SK-N-DZ (cell line): Measurements from ENCODE around the gene OXSR1.
"Not testable (repeated sequence)": the region's sequence is repeated elsewhere in the genome, so short reads cannot be mapped to it uniquely, and the experiment has no call there.

Experiments used
- DNase-seq: peaks from one replicate; pipeline ENCODE4 v3.0.0-alpha.2; 2015; ENCODE audit warnings: low spot score

Gene OXSR1

DNA sequence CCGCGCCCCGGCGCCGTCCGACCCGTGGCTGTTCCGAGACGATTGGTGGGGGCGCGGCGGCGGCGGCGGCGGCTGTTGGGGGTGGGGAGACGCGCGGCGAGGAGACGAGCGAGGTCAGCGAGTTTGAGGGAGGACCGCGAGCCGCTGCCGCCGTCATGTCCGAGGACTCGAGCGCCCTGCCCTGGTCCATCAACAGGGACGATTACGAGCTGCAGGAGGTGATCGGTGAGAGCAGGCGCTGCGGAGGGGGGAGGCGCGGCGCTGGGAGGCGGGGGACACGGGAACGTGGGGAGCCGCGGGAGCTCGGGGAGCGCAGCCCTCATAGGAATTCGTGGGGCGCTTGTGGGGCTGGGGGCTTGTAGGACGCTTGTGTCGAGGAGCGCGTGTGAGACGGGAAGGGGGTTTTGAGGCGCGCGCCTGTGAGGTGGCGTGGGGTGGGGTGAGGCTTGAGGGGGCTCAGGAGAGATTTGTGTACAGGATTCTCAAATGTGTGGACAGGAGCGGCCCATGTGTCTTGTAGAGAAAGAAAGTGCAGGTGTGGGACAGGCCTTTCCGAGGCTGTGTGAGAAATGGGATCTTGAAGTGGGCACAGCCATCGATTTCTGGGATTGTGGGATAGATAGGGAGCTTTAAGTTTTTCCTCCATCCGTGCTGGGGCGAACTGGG, 518 bp downstream of the OXSR1 start:
- peak; percentile 10 for DNase-seq

- no peak for DNase-seq
Observed at GRCh38 chr3:38167591-38167990, 2.3 kb downstream of the OXSR1 start.

DNA sequence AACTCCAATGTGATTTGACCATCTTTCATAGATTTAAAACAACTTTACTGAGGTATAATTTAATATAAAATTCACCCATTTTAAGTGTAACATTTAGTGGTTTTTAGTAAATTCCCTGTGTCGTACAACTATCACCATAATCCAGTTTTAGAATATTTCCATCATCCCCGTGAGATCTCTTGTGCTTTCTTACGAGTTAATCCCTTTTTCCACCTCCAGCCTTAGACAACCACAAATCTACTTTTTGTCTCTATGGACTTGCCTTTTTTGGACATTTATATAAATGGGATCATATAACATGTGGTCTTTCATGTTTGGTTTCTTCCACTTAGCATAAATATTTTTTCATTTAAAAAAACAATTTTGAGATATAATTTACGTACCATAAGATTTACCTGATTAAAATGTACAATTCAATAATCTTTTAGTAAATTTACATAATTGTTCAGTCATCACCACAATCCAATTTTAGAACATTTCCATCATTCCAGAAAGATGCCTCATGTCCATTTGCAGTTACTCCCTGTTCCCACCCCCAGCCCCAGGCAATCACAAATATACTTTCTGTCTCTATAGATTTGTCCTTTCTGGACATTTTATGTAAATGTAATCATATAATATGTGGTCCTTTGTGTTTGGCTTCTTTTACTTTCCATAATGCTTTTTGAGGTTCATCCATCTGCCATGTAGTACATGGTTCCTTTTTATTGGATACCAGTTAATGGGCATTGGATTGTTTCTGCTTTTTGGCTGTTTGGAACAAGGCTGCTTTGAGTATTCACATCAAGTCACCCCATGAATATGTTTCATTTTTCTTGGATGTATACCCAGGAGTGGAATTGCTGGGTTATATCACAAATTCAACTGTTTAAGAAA, 3.1 kb downstream of the OXSR1 start:
- no peak for DNase-seq

DNA sequence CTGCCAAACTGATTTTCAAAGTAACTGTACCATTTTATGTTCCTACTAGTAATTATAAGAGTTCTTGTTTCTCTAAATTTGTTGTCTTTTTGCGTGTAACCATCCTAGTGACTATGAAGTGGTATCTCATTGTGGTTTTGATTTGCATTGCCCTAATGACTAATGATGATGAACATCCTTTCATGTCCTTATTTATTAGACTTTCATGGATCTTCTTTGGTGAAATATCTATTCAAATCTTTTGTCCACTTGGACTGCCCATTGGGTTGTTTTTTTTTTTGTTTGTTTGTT, 3.6 kb downstream of the OXSR1 start:
- no peak for DNase-seq

GRCh38 chr3:38170722-38171121, 5.4 kb downstream of the OXSR1 start:
- DNase-seq = no peak

DNA sequence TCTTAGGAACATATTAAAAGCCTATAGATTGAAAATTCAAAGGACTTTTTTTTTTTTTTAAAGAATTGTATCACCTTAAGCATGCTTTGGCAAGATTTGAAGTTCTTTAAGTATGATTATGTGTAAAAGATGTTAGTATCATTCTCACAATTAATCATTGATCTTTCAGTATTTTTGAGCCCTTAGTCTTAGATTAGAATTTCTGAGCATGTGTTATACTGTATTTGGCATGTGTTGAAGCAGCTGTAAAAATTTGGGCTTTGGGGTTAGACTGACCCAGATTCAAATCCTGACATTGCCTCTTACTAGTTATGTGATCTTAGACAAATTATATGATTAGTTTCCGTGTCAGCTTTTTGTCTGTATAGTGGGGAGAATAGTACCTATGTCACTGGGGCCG, 6.3 kb downstream of the OXSR1 start:
- DNase-seq = no peak

DNA sequence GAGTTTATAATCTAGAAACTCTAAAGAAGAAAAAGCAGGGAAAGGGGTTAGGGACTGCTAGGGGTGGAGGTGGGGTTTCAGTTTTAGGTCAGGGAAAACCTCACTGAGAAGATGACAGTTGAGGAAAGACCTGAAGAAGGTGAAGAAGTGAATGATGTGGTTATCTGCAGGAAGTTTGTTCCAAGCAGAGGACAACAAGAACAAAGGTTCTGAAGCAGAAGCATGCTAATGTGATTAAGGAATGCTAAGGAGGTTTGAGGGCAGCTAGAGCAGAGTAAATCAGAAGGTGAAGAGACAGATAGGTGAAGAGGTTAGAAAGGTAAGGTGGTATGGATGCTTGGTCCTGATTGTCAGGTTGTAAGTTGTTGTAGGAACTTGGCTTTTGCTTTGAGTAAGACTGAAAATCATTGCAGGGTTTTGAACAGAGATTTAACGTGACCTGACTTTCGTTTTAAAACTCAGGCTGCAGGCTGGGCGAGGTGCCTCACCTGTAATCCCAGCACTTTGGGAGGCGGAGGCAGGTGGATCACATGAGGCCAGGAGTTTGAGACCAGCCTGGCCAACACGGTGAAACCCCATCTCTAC, 8.6 kb downstream of the OXSR1 start:
- DNase-seq = no peak

GRCh38 chr3:38177181-38177580, 11.8 kb downstream of the OXSR1 start:
- no peak for DNase-seq

DNA sequence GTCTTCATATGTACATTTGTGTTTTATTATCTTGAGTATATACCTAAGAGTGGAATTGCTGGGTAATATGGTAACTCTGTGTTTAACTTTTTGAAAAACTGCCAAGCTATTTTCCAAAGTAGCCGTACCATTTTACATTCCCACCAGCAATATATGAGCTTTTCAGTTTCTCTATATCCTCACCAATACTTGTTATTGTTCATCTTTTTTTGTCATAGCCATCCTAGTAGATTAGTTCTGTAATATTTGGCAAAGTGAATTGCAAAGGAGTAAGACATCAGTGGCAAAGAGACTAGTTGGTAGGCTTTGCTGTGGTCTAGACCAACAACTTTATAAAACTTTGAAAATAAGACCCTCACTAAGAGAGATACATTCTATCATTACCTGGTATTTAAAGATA, 21.4 kb downstream of the OXSR1 start:
- no peak for DNase-seq

DNA sequence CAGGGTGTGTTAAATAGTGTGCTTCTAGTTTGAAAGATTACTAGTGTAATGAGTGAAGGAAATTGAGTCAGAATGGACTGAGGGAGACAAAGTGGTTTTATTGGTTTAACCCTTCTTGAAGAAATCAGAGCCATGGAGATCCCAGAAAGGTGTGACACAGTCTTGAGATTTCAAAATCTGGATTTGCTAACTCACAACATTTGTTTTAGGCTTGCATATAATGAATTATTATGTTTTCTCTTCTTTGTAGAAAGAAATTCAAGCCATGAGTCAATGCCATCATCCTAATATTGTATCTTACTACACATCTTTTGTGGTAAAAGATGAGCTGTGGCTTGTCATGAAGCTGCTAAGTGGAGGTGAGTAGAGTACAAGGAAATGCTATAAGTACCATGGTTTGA, 25.1 kb downstream of the OXSR1 start:
- DNase-seq = no peak

DNA sequence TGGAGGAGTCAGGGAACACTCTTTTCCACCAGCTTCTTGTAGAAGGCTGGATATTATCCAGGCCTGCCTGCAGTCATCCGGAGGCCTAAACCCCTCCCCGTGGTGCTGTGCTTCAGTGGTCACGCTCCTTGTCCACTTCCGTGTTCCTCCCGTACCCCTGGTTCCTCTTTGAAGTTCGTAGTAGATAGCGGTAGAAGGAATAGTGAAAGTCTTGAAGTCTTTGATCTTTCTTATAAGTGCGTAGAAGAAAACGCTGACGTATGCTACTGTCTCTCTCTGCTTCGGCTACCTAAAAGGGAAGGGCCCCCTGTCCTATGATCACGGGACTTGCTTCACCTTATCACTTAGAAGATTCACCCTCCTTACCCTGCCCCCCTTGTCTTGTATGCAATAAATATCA, 37.6 kb downstream of the OXSR1 start:
- DNase-seq = not testable (repeated sequence)

GRCh38 chr3:38203690-38204089, 38.4 kb downstream of the OXSR1 start:
- DNase-seq = no peak

DNA sequence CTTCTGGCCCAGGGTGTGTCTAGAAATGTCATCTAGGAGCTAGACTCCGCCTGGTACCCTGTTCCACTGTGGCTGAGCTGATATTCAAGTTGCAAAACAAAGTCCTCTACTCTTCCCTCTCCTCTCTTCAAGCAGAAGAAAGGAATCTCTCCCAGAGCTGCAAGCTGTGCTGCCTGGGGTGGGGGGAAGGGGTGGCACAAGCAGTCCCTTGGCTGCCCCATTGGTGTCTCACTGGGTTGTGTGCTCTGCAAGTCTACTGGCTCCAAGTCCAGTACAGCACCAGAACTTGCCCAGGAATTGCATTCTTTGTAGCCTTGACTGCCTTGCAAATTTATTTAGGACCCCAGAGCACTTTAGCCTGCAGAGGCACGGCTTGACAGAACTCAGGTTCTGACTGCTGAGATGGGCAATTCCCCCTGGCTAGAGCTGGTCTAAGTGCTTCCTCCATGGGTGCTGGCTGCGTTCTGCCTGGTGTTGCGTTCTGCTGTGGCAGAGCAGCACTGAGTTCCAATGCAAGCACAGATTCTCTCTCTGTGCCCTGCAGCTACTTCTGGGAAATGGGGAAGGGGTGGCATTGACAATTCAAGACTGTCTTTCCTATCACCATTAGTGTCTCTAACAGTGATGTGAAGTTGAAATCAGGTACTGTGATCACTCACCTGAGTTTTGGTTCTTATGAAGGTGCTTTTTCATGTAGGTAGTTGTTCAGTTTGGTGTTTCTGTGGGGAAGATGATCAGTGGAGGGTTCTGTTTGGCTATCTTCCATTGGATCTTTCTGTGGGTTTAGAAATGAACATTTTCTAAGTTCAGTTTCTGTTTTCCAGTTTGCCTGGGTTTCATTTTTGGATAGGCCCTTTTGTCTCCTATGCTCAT, 39.5 kb downstream of the OXSR1 start:
- no peak for DNase-seq

- DNase-seq = no peak
Observed at GRCh38 chr3:38205472-38205805, 40.1 kb downstream of the OXSR1 start.

GRCh38 chr3:38207254-38208003, 42.1 kb downstream of the OXSR1 start:
- no peak for DNase-seq

DNA sequence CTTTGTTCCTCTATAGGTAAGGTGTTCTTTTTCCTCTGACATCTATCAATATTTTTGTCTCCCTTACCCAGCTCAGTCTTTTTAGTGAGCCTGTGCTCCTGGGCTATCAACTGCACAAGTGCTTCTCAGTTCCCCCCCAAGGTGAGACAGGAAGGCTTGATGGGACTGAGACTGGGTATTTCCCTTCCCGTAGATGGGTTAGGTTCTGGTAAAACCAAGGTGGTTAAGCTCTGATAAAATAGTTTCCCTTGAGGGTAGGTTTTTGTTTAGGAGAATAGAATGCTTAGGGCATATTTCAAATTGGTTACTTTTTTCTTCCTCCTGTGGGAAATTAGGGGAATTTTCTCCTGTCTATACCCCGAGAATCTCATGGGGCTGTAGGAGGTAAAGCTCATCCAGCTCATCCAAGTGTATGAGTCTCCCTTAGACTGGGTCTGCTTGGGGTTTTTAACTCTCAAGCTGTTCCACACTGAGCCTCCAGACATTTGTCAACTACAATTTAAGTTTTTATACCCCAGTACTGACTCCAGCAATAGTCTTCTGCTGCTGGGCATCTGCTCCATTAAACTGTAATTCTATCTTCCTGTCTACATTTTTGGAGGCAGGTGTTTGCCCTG, 44.9 kb downstream of the OXSR1 start:
- DNase-seq = no peak

- DNase-seq = no peak
Observed at GRCh38 chr3:38212141-38212540, 46.8 kb downstream of the OXSR1 start.

DNA sequence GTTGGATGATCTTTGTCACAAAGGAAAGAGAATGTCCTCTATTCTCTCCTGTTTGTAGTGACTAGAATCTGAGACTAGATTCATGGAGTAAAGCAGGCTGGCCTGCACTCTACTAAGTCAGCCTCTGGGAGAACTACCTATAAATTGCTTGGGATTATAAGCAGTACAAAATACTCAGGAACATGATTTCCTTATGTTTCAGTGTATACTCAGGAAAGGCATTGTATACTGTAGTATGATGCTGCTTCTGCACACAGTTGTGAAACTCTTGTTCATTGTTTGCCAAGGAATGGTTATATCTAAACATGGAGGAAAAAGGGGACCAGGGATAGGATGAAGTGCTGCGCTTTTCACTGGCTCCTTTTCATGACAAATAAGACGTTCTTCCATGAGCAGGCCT, 49.2 kb downstream of the OXSR1 start:
- DNase-seq = no peak

GRCh38 chr3:38219609-38220197, 54.4 kb downstream of the OXSR1 start:
- no peak for DNase-seq

GRCh38 chr3:38221005-38221404, 55.7 kb downstream of the OXSR1 start:
- DNase-seq = no peak
